ENCODE results near the gene CYTH2. TPM values are rescaled to one million over a fixed set of nuclear protein-coding genes. Genes with fewer than 3 reads are reported as not detected.
A peak's percentile ranks its signal among the peaks of the same experiment; 100 is the strongest.

CYTH2 gene
- total and polyA plus RNA-seq, 11 donors, result 12.3 to 55.3 (median 31.0) TPM

DNA sequence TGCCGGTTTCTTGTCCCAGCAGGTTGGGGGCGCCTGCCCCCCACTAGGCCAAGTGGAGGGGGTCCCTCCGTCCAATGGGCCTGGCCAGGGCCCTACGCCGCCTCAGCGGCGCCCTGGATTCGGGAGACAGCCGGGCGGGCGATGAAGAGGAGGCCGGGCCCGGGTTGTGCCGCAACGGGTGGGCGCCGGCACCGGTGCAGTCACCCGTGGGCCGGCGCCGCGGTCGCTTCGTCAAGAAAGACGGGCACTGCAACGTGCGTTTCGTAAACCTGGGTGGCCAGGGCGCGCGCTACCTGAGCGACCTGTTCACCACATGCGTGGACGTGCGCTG lies 7.6 kb upstream of the CYTH2 start:
- Histone ChIP-seq H3K36me3 (peaks cover 0 to 9% (median 0%) of the 10 kb centered on the region in 9 donors), H3K4me1 (no peaks in the 10 kb centered on the region), H3K27ac (no peak overlapping the region), H3K27me3 (no peaks in the 10 kb centered on the region), H3K4me3 (no peak overlapping the region), H3K9me3 (no peaks in the 10 kb centered on the region)
- WGBS, 4 donors, result 89 to 94% (median 91%) methylated on average over 34 to 36 of the region's 36 CpGs
- DNase-seq, result peak in 2 of 5 donors; percentile 18 to 52
- no peak for ATAC-seq
- intact Hi-C loops (cut with DNase I), result no loop called here
- no peak for TF ChIP-seq POLR2A (IDR thresholded peaks at IDR 0.05)
- TF ChIP-seq, protein P1, sequence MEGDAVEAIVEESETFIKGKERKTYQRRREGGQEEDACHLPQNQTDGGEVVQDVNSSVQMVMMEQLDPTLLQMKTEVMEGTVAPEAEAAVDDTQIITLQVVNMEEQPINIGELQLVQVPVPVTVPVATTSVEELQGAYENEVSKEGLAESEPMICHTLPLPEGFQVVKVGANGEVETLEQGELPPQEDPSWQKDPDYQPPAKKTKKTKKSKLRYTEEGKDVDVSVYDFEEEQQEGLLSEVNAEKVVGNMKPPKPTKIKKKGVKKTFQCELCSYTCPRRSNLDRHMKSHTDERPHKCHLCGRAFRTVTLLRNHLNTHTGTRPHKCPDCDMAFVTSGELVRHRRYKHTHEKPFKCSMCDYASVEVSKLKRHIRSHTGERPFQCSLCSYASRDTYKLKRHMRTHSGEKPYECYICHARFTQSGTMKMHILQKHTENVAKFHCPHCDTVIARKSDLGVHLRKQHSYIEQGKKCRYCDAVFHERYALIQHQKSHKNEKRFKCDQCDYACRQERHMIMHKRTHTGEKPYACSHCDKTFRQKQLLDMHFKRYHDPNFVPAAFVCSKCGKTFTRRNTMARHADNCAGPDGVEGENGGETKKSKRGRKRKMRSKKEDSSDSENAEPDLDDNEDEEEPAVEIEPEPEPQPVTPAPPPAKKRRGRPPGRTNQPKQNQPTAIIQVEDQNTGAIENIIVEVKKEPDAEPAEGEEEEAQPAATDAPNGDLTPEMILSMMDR (IDR thresholded peaks at IDR 0.05), result no peak

GRCh38 chr19:48461982-48462655 lies 7.0 kb upstream of the CYTH2 start:
- H3K27ac ChIP-seq, result no peak overlapping the region
- no peak for ATAC-seq
- no peaks in the 10 kb centered on the region for H3K4me1 ChIP-seq
- no peak overlapping the region for H3K4me3 ChIP-seq
- 69 to 83% (median 77%) methylated on average over 51 to 62 of the region's 62 CpGs for WGBS, 4 donors
- peaks cover 0 to 4% (median 0%) of the 10 kb centered on the region in 9 donors for H3K36me3 ChIP-seq
- no peaks in the 10 kb centered on the region for H3K27me3 ChIP-seq
- intact Hi-C loops (cut with DNase I), result no loop called here
- no peak for TF ChIP-seq POLR2A (IDR thresholded peaks at IDR 0.05)
- TF ChIP-seq, protein P1 (IDR thresholded peaks at IDR 0.05), result no peak
- H3K9me3 ChIP-seq, result no peaks in the 10 kb centered on the region
- DNase-seq, result peak in 2 of 5 donors; percentile 24 to 64

GRCh38 chr19:48465215-48465614 lies 4.0 kb upstream of the CYTH2 start:
- intact Hi-C loops (cut with DNase I), result no loop called here
- 92 to 100% (median 99%) methylated on average over 1 of the region's 1 CpG for WGBS, 4 donors
- no peak for TF ChIP-seq POLR2A (IDR thresholded peaks at IDR 0.05)
- TF ChIP-seq, protein P1 (IDR thresholded peaks at IDR 0.05), result no peak

DNA sequence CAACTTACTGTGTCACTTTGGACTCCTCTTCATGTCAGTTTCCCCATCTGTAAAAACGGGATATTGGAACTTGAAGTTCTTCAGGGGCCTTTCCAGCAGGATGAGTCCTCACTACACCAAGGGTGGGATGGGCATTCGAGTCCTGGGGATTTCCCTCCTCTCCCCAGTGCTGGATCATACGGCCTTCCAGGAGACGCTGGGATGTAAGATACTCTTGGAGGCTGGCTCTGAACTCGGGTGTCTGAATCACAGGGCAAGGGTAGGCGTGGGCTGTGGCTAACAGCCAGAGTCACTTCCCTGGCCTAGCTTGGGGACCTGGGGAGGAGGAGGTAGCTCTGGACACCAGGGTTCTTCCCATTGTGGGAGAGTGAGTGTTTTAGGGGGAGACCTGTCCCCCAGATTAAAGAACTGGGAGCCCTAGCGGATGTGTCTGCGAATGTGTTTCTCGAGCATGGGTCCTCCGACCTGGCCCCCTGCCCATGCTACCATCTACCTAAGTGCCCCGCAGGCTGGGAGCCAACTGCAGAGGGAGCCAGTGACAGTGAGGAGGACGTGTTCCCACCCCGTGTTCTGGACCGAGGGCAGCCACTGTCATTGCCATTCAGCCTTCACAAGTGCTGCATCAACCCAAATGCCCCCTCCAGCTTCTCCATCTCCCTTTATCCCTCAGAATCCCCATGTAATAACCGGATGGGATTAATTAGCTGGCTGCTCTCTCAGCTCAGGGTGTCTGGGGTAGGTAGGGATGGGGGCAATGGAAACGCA lies 2.4 kb upstream of the CYTH2 start:
- intact Hi-C loops (cut with DNase I), result no loop called here
- peaks cover 2 to 25% (median 16%) of the 10 kb centered on the region in 12 donors for H3K4me1 ChIP-seq
- 67 to 77% (median 74%) methylated on average over 11 to 16 of the region's 16 CpGs for WGBS, 4 donors
- DNase-seq, result peak in 1 of 5 donors; percentile 47
- H3K27ac ChIP-seq, result no peak overlapping the region
- no peaks in the 10 kb centered on the region for H3K9me3 ChIP-seq
- ATAC-seq, result no peak
- no peaks in the 10 kb centered on the region for H3K27me3 ChIP-seq
- TF ChIP-seq POLR2A (IDR thresholded peaks at IDR 0.05), result no peak
- TF ChIP-seq, protein P1 (IDR thresholded peaks at IDR 0.05), result no peak
- peaks cover 0 to 17% (median 14%) of the 10 kb centered on the region in 9 donors for H3K36me3 ChIP-seq
- no peak overlapping the region for H3K4me3 ChIP-seq

More at GRCh38 chr19:48465215-48465614, 4.0 kb upstream of the CYTH2 start:
- DNase-seq (no peak), ATAC-seq (no peak)
- Histone ChIP-seq H3K4me1 (peaks cover 2 to 13% (median 10%) of the 10 kb centered on the region in 12 donors), H3K9me3 (no peaks in the 10 kb centered on the region), H3K27me3 (no peaks in the 10 kb centered on the region), H3K36me3 (peaks cover 0 to 2% (median 0%) of the 10 kb centered on the region in 9 donors), H3K27ac (no peak overlapping the region), H3K4me3 (no peak overlapping the region)
